GM19455 (cell line): ENCODE data around the gene CAVIN2.

ENCODE experiments used
- ATAC-seq: cut with Tn5 transposase; IDR thresholded peaks from one replicate; pipeline ENCODE4 v1.9.1; 2021; ENCODE audit not compliant: unreplicated experiment

The CAVIN2 gene

DNA sequence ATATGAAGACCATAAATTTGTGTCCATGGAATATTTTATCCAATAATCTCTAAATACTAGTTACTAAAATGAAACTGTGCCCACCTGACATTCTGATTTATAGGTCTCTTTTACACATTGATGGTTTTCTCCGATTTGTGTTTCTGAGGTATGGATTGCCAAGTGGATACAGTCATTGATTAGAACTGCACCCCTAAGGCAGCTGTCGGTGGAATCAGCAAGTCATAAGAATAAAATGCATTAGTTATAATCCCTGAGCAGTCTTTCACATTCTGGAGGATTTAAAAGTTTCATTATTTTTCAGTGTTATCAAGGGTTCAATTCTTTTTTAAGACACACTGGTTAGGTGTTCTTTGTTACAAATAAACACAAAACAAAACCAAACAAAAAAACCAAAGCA lies 6.0 kb downstream of the CAVIN2 start:
- no peak for ATAC-seq

DNA sequence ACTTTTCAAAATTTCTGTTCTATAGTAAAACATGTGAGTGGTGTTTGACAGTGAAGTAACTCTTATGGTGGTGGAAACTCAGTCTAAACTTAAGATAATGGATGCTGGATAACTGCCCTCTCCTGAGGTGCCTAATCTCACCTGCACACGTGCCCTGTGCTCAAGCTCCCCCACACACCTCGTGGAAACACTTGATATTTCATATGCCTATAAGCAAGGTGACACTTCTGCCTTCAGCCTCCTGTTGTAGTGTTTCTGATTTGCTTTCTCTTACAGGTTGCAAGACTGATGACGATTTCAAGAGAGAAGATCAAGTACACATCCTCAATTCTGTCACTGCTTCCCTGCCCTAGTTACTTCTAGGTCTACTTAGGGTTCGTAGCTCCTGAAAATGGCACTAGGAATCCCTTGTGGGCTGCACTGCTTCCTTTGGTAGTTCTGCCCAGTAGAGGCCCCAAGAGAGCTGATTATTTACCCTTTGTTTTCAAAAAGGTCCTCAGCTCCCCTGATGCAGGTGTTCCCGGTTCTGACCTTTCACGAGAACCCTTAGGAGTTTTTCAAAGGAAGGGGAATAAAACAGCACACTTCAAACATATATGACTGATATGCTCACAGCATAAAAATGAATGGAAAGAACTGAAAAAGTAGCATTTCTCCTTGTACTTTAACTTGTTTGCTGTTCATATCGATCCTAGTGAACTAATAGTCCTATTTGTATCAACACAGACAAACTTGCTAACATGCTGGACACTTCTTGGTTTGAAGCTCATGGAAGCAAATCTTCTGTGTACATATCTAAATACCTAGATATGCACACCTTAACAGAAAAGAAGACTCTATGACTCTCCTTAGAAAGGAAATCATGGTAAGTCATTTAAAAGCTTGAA lies 6.7 kb downstream of the CAVIN2 start:
- ATAC-seq, result no peak

- ATAC-seq, result no peak
Observed at GRCh38 chr2:191838526-191838925, 8.4 kb downstream of the CAVIN2 start.

- ATAC-seq, result no peak
Observed at GRCh38 chr2:191836853-191837769, 9.8 kb downstream of the CAVIN2 start.

DNA sequence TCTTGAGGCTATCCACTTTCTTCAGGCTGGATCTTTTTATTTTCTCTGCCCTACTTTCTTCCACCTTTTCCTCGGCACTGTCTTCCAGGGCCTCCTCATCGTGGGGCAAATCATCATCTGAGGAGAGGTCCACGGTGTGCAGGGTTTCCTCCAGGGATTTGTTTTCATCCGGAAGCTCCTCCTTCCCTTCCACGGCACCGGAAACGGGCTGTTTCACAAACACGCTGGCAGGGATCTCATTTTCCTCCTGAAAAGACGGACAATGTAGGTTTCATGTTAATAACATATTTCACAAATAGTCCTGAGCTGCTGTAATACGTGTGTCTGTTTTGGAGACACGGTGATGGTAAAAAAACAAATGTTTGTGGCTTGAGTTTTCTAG lies 10.4 kb downstream of the CAVIN2 start:
- ATAC-seq, result no peak

- no peak for ATAC-seq
Observed at GRCh38 chr2:191835539-191836350, 11.1 kb downstream of the CAVIN2 start.

- ATAC-seq, result no peak
Observed at GRCh38 chr2:191835100-191835499, 11.8 kb downstream of the CAVIN2 start.

DNA sequence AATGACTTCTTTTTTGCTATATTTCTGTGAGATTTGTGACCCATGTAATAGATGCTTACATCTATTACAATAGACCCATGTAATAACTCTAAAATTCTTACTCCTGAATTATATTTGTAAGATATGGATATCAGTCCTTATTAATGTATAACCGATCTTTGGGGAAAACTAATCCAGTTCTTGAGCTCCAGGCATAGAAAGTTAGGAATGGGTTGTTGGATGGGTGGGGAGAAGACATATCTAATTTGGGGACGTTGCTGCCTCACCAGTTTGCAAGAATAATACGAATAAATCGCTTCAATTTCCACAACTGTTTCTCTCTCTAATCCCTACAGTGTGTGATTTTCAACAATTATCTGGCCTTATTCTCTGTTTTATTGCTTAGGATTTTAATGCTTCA lies 13.5 kb downstream of the CAVIN2 start:
- no peak for ATAC-seq

GRCh38 chr2:191832668-191833067 lies 14.2 kb downstream of the CAVIN2 start:
- no peak for ATAC-seq

GRCh38 chr2:191831410-191831994 lies 15.4 kb downstream of the CAVIN2 start:
- ATAC-seq, result no peak

DNA sequence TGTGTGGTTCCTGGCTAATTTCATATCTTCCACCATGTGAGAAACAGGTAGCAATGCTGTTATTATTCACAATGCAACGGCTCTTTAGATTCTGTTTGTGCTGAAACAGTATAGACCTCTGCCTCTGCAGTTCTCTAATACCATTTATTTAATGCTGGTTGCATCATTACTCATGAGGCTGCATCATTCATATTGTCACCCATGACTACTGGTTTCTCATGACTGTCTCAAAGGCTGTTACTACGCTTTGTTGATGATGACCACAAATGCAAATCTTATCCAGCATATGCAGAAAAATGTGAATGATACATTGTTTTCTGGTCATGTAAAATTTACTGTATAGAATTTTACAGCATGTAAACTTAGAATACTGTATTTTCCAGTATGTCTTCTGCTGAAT lies 22.5 kb downstream of the CAVIN2 start:
- ATAC-seq, result no peak

DNA sequence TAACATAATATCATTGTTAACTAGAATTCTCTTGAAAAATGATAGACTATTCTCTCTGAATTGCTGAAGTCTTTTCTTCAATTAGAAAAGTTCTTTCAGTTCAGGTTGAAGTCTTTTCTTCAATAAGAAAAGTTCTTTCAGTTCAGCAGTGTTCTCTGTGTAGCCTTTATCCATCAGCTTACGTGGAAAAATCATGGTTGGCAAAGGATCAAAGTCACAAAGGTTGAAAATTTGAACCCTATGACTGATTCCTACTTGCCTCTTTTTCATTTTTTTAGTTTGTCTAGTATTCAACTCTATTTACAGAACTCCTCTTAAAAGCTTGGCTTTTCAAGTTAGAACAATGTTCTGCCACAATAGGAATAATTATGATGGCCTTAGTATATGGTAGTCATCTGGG lies 25.8 kb downstream of the CAVIN2 start:
- no peak for ATAC-seq

DNA sequence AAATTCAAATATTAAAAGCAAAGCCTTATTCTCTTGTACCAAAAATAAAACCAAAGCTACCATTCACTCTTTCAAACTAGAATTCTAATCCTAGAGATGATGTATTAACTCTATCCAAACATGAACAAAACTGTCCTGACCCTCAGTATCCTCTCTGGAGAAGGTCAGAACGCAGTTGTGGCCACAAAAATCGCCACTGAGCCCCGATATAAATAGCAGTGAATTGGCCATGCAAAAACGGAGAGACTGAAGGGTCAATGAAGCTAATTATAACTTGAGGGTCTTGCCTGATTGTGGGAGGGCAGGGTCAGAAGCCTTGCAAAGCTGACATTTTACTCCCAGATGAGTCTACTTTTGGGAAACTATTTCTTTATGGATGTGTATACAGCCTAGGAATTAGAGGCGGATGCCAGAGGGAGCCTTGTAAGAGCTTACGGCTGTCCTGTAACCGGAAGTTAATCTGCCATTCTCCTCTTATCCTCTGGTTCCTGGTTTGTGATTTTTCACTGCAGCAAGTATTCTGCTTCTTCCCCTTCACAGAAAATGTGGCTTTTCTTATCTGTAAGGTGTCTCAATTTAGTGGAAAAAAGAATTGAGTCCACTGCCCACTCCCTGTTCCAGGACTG lies 28.1 kb downstream of the CAVIN2 start:
- no peak for ATAC-seq

- no peak for ATAC-seq
Observed at GRCh38 chr2:191818133-191818532, 28.8 kb downstream of the CAVIN2 start.

GRCh38 chr2:191815010-191815409 lies 31.9 kb downstream of the CAVIN2 start:
- ATAC-seq, result no peak

DNA sequence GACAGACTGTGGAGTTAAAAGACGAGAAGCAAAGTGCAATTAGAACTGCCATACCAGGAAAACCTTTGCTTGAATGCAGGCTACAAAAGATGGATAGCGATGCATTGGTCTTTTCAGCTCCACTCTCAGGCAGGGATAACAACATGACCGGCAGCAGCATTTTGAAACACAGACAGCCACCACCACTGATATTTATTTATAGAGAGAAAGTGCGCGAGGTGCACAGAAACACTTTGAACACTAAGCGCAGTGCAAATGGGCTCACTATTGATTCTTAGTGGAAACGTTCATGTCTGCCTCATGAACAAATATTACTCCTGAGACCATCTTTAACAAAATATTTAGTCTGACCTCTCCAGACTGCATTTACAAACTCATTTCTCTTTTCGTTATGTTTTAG lies 32.9 kb downstream of the CAVIN2 start:
- ATAC-seq, result no peak

GRCh38 chr2:191811807-191812602 lies 34.9 kb downstream of the CAVIN2 start:
- no peak for ATAC-seq

DNA sequence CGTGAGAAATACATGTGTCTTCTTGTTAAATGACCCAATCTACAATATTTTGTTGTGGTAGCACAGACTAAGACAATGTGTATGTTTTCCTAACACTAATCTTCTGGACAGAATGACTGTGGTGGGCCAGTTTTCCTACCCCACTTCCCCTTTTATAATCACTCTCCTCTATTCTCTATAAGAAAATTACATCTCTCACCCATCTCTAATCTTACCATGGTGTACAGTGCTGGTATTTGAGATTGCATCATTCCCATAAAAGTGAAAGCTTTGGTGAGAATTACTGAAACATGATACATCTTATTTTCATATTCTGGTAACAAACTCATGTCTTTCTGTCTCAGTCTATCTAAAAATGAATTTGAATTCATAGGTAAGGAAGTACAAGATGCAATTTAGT lies 40.5 kb downstream of the CAVIN2 start:
- no peak for ATAC-seq

GRCh38 chr2:191804766-191805165 lies 42.1 kb downstream of the CAVIN2 start:
- ATAC-seq, result no peak

- ATAC-seq, result no peak
Observed at GRCh38 chr2:191803007-191803406, 43.9 kb downstream of the CAVIN2 start.
